ENCODE results near the gene YJU2.
"Not testable (repeated sequence)": the region's sequence is repeated elsewhere in the genome, so short reads cannot be mapped to it uniquely, and the experiment has no call there.

Gene YJU2

GRCh38 chr19:4234862-4235201, 12.0 kb upstream of the YJU2 start:
- no peak for TF ChIP-seq CTCF (IDR thresholded peaks at IDR 0.05; ENCODE audit: control insufficient read depth, extremely low read depth, insufficient read depth)
- no peak overlapping the region for H3K4me3 ChIP-seq (ENCODE audit: low read depth, low read length)
- no peak for DNase-seq (ENCODE audit: low read depth)

GRCh38 chr19:4237510-4237909, 9.4 kb upstream of the YJU2 start:
- H3K4me3 ChIP-seq (ENCODE audit: low read depth, low read length); DNase-seq (ENCODE audit: low read depth): not testable (repeated sequence)

GRCh38 chr19:4238831-4239230, 8.0 kb upstream of the YJU2 start:
- H3K4me3 ChIP-seq (ENCODE audit: low read depth, low read length) = no peak overlapping the region
- no peak for TF ChIP-seq CTCF (IDR thresholded peaks at IDR 0.05; ENCODE audit: control insufficient read depth, extremely low read depth, insufficient read depth)
- no peak for DNase-seq (ENCODE audit: low read depth)

- no peak overlapping the region for H3K4me3 ChIP-seq (ENCODE audit: low read depth, low read length)
- DNase-seq (ENCODE audit: low read depth) = no peak
- TF ChIP-seq CTCF (IDR thresholded peaks at IDR 0.05; ENCODE audit: control insufficient read depth, extremely low read depth, insufficient read depth) = no peak
These were observed 5.0 kb upstream of the YJU2 start for GRCh38 chr19:4241824-4242430.

- not testable (repeated sequence) for DNase-seq (ENCODE audit: low read depth); H3K4me3 ChIP-seq (ENCODE audit: low read depth, low read length)
These were observed 942 bp upstream of the YJU2 start for GRCh38 chr19:4245938-4246337.

GRCh38 chr19:4256563-4256962, 9.7 kb downstream of the YJU2 start:
- no peak overlapping the region for H3K4me3 ChIP-seq (ENCODE audit: low read depth, low read length)
- DNase-seq (ENCODE audit: low read depth) = no peak
- TF ChIP-seq CTCF (IDR thresholded peaks at IDR 0.05; ENCODE audit: control insufficient read depth, extremely low read depth, insufficient read depth) = no peak

- no peak for DNase-seq (ENCODE audit: low read depth)
- TF ChIP-seq CTCF (IDR thresholded peaks at IDR 0.05; ENCODE audit: control insufficient read depth, extremely low read depth, insufficient read depth) = no peak
- no peak overlapping the region for H3K4me3 ChIP-seq (ENCODE audit: low read depth, low read length)
These were observed 10.1 kb downstream of the YJU2 start for GRCh38 chr19:4257025-4257424.

GRCh38 chr19:4258181-4258580, 11.3 kb downstream of the YJU2 start:
- no peak for TF ChIP-seq CTCF (IDR thresholded peaks at IDR 0.05; ENCODE audit: control insufficient read depth, extremely low read depth, insufficient read depth)
- H3K4me3 ChIP-seq (ENCODE audit: low read depth, low read length) = no peak overlapping the region
- DNase-seq (ENCODE audit: low read depth) = no peak

All from LNCaP clone FGC (cell line).